HCT116 (cell line): ENCODE data around the gene STOML3.

Source experiments
- CEBPB ChIP-seq: IDR thresholded peaks from 2 replicates; pipeline ENCODE4 v1.6.1; 2012; ENCODE audit warnings: low read depth
- EGR1 ChIP-seq: IDR thresholded peaks from 2 replicates; pipeline ENCODE4 v1.6.1; 2012; ENCODE audit warnings: low read depth
- ELF1 ChIP-seq: IDR thresholded peaks from 2 replicates; pipeline ENCODE4 v1.6.1; 2012; ENCODE audit warnings: low read depth, borderline replicate concordance
- EZH2phosphoT487 ChIP-seq: fragments of 200-600 bp; IDR thresholded peaks from 2 replicates; pipeline ENCODE4 v1.6.1; 2018; ENCODE audit warnings: antibody characterized with exemption, borderline replicate concordance
- POLR2A ChIP-seq: IDR thresholded peaks from 2 replicates; pipeline ENCODE4 v1.7.0; 2011; ENCODE audit warnings: borderline replicate concordance; ENCODE audit not compliant: insufficient read depth, insufficient read length; ENCODE audit errors: extremely low read depth
- POLR2AphosphoS5 ChIP-seq: IDR thresholded peaks from 2 replicates; pipeline ENCODE4 v1.6.1; 2011; ENCODE audit warnings: mild to moderate bottlenecking, low read depth, low read length, moderate library complexity
- RAD21 ChIP-seq: IDR thresholded peaks from 2 replicates; pipeline ENCODE4 v1.6.1; 2012; ENCODE audit warnings: low read depth, mild to moderate bottlenecking
- SIN3A ChIP-seq: IDR thresholded peaks from 2 replicates; pipeline ENCODE4 v1.6.1; 2012; ENCODE audit warnings: low read depth
- ZNF274 ChIP-seq: fragments of 200-500 bp; sonication (Bioruptor generic); IDR thresholded peaks from 2 replicates; pipeline ENCODE4 v1.6.1; 2014; ENCODE audit warnings: mild to moderate bottlenecking, low read depth, low read length, inconsistent platforms
- TF ChIP-seq, protein P1 (sequence below), 3 experiments: fragments of 200-600 bp in 1 of 3; sonication (generic) in 1 of 3; IDR thresholded peaks in 2 of 3; conservative IDR thresholded peaks in 1 of 3; 2 replicates each; pipeline ENCODE4 v1.5.1; 2012 to 2017; ENCODE audit warnings: low read depth in 2 of 3, low read length in 2 of 3, antibody characterized with exemption in 1 of 3, borderline replicate concordance in 1 of 3, control low read depth in 1 of 3, mild to moderate bottlenecking in 1 of 3, mixed read lengths in 1 of 3, mixed run types in 1 of 3, moderate library complexity in 1 of 3; ENCODE audit not compliant: insufficient read depth in 1 of 3
- TF ChIP-seq, protein P2 (sequence below): IDR thresholded peaks from 2 replicates; pipeline ENCODE4 v1.6.1; 2011; ENCODE audit warnings: mild to moderate bottlenecking, low read length, moderate library complexity; ENCODE audit not compliant: insufficient replicate concordance; ENCODE audit errors: extremely low read depth
- TF ChIP-seq, protein P3 (sequence below): IDR thresholded peaks from 2 replicates; pipeline ENCODE4 v1.6.1; 2012; ENCODE audit warnings: low read depth
- TF ChIP-seq, protein P4 (sequence below): IDR thresholded peaks from 2 replicates; pipeline ENCODE4 v1.6.1; 2012

DNA sequence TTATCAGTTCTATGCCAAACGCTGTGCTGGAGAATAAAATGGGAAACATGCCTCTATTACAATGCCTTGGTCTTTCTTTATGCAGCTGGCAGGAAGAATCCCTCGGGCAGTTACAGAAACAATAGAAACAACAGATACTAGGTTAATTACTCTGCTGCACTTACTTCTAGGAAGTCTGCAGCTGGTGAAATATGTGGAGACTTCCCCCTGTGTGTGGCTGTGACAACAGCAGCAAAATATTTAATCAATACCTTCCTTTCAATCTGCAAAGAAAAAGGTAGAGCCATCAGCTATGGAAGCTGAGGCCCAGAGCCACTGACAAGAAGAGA is 9.9 kb downstream of the STOML3 start:
- TF ChIP-seq, protein P1, sequence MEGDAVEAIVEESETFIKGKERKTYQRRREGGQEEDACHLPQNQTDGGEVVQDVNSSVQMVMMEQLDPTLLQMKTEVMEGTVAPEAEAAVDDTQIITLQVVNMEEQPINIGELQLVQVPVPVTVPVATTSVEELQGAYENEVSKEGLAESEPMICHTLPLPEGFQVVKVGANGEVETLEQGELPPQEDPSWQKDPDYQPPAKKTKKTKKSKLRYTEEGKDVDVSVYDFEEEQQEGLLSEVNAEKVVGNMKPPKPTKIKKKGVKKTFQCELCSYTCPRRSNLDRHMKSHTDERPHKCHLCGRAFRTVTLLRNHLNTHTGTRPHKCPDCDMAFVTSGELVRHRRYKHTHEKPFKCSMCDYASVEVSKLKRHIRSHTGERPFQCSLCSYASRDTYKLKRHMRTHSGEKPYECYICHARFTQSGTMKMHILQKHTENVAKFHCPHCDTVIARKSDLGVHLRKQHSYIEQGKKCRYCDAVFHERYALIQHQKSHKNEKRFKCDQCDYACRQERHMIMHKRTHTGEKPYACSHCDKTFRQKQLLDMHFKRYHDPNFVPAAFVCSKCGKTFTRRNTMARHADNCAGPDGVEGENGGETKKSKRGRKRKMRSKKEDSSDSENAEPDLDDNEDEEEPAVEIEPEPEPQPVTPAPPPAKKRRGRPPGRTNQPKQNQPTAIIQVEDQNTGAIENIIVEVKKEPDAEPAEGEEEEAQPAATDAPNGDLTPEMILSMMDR (IDR thresholded peaks at IDR 0.05 in 2 of 3, conservative IDR thresholded peaks at IDR 0.05 in 1 of 3; ENCODE audit: borderline replicate concordance in 1 of 3, insufficient read depth in 1 of 3, low read depth in 2 of 3, low read length in 2 of 3): no peak
- TF ChIP-seq, protein P2, sequence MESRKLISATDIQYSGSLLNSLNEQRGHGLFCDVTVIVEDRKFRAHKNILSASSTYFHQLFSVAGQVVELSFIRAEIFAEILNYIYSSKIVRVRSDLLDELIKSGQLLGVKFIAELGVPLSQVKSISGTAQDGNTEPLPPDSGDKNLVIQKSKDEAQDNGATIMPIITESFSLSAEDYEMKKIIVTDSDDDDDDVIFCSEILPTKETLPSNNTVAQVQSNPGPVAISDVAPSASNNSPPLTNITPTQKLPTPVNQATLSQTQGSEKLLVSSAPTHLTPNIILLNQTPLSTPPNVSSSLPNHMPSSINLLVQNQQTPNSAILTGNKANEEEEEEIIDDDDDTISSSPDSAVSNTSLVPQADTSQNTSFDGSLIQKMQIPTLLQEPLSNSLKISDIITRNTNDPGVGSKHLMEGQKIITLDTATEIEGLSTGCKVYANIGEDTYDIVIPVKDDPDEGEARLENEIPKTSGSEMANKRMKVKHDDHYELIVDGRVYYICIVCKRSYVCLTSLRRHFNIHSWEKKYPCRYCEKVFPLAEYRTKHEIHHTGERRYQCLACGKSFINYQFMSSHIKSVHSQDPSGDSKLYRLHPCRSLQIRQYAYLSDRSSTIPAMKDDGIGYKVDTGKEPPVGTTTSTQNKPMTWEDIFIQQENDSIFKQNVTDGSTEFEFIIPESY: no peak
- TF ChIP-seq EZH2phosphoT487 (no peak), CEBPB (0 out of 2 replicates have a peak, but pooled peaks have one; percentile 46), EGR1 (no peak), SIN3A (no peak), RAD21 (no peak), POLR2AphosphoS5 (no peak), ZNF274 (no peak), ELF1 (no peak), POLR2A (no peak)
- TF ChIP-seq, protein P3, sequence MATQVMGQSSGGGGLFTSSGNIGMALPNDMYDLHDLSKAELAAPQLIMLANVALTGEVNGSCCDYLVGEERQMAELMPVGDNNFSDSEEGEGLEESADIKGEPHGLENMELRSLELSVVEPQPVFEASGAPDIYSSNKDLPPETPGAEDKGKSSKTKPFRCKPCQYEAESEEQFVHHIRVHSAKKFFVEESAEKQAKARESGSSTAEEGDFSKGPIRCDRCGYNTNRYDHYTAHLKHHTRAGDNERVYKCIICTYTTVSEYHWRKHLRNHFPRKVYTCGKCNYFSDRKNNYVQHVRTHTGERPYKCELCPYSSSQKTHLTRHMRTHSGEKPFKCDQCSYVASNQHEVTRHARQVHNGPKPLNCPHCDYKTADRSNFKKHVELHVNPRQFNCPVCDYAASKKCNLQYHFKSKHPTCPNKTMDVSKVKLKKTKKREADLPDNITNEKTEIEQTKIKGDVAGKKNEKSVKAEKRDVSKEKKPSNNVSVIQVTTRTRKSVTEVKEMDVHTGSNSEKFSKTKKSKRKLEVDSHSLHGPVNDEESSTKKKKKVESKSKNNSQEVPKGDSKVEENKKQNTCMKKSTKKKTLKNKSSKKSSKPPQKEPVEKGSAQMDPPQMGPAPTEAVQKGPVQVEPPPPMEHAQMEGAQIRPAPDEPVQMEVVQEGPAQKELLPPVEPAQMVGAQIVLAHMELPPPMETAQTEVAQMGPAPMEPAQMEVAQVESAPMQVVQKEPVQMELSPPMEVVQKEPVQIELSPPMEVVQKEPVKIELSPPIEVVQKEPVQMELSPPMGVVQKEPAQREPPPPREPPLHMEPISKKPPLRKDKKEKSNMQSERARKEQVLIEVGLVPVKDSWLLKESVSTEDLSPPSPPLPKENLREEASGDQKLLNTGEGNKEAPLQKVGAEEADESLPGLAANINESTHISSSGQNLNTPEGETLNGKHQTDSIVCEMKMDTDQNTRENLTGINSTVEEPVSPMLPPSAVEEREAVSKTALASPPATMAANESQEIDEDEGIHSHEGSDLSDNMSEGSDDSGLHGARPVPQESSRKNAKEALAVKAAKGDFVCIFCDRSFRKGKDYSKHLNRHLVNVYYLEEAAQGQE: no peak
- TF ChIP-seq, protein P4, sequence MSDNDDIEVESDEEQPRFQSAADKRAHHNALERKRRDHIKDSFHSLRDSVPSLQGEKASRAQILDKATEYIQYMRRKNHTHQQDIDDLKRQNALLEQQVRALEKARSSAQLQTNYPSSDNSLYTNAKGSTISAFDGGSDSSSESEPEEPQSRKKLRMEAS: no peak
